IPS-18c (cell line): ENCODE measurements around the gene HTR6.
A peak's percentile ranks its signal among the peaks of the same experiment; 100 is the strongest.

Source experiments
- H3K4me3 ChIP-seq: 2 replicates; pipeline ENCODE4 v1.7.0; 2013; ENCODE audit warnings: low read depth, mild to moderate bottlenecking, low read length, moderate library complexity; ENCODE audit not compliant: insufficient read depth
- H3K9me3 ChIP-seq: one replicate; pipeline ENCODE4 v1.6.1; 2013; ENCODE audit warnings: mild to moderate bottlenecking, low read length, moderate library complexity; ENCODE audit not compliant: control insufficient read depth, insufficient read depth

Gene HTR6

GRCh38 chr1:19648689-19649088 lies 16.0 kb upstream of the HTR6 start:
- peaks cover 2% of the 10 kb centered on the region for H3K9me3 ChIP-seq
- no peak overlapping the region for H3K4me3 ChIP-seq

- H3K4me3 ChIP-seq = peak overlapping the region; percentile 2
- H3K9me3 ChIP-seq = no peaks in the 10 kb centered on the region
Observed at GRCh38 chr1:19650416-19651140, 14.1 kb upstream of the HTR6 start.

GRCh38 chr1:19651141-19651737 lies 13.4 kb upstream of the HTR6 start:
- Histone ChIP-seq H3K4me3 (peak overlapping the region; percentile 2; the same call in 1 of the 2 replicates), H3K9me3 (no peaks in the 10 kb centered on the region)

GRCh38 chr1:19654386-19654785 lies 10.3 kb upstream of the HTR6 start:
- Histone ChIP-seq H3K4me3 (no peak overlapping the region), H3K9me3 (no peaks in the 10 kb centered on the region)

- no peak overlapping the region for H3K4me3 ChIP-seq
- H3K9me3 ChIP-seq = no peaks in the 10 kb centered on the region
Observed at GRCh38 chr1:19654886-19655717, 9.6 kb upstream of the HTR6 start.

GRCh38 chr1:19655718-19656080 lies 9.0 kb upstream of the HTR6 start:
- Histone ChIP-seq H3K4me3 (no peak overlapping the region), H3K9me3 (no peaks in the 10 kb centered on the region)

- no peaks in the 10 kb centered on the region for H3K9me3 ChIP-seq
Observed at GRCh38 chr1:19656134-19656779, 8.4 kb upstream of the HTR6 start.

GRCh38 chr1:19656780-19657466 lies 7.8 kb upstream of the HTR6 start:
- H3K4me3 ChIP-seq = no peak overlapping the region
- H3K9me3 ChIP-seq = no peaks in the 10 kb centered on the region

More at GRCh38 chr1:19656134-19656779, 8.4 kb upstream of the HTR6 start:
- no peak overlapping the region for H3K4me3 ChIP-seq

GRCh38 chr1:19657511-19657910 lies 7.2 kb upstream of the HTR6 start:
- H3K9me3 ChIP-seq = no peaks in the 10 kb centered on the region
- no peak overlapping the region for H3K4me3 ChIP-seq

- H3K9me3 ChIP-seq = no peaks in the 10 kb centered on the region
- no peak overlapping the region for H3K4me3 ChIP-seq
Observed at GRCh38 chr1:19658186-19658585, 6.5 kb upstream of the HTR6 start.

GRCh38 chr1:19661721-19662228 lies 2.9 kb upstream of the HTR6 start:
- Histone ChIP-seq H3K9me3 (peaks cover 2% of the 10 kb centered on the region), H3K4me3 (no peak overlapping the region)

- H3K9me3 ChIP-seq = peaks cover 2% of the 10 kb centered on the region
- no peak overlapping the region for H3K4me3 ChIP-seq
Observed at GRCh38 chr1:19662313-19662712, 2.4 kb upstream of the HTR6 start.

GRCh38 chr1:19665186-19665495 lies 466 bp downstream of the HTR6 start:
- Histone ChIP-seq H3K9me3 (peaks cover 2% of the 10 kb centered on the region), H3K4me3 (peak overlapping the region; percentile 47)

- H3K9me3 ChIP-seq = peaks cover 2% of the 10 kb centered on the region
- H3K4me3 ChIP-seq = peak overlapping the region; percentile 47; the same call in 1 of the 2 replicates
Observed at GRCh38 chr1:19665496-19666465, 1.1 kb downstream of the HTR6 start.

GRCh38 chr1:19668888-19669287 lies 4.2 kb downstream of the HTR6 start:
- Histone ChIP-seq H3K4me3 (no peak overlapping the region), H3K9me3 (peaks cover 2% of the 10 kb centered on the region)

GRCh38 chr1:19670787-19671186 lies 6.1 kb downstream of the HTR6 start:
- Histone ChIP-seq H3K4me3 (no peak overlapping the region), H3K9me3 (peaks cover under 1% of the 10 kb centered on the region)
